Osteocyte (in vitro differentiated cells): Measurements from ENCODE around the gene NAALADL2. TPM values are rescaled to one million over a fixed set of nuclear protein-coding genes. Genes with fewer than 3 reads are reported as not detected.

ENCODE experiments used
- DNase-seq: peaks from one replicate; pipeline ENCODE4 v3.0.0; 2021; ENCODE audit warnings: mixed read lengths; ENCODE audit not compliant: unreplicated experiment; ENCODE audit errors: extremely low spot score
- H3K27ac Mint-ChIP-seq: one replicate; pipeline ENCODE4 v1.8.0; 2021; ENCODE audit warnings: mild to moderate bottlenecking, mixed read lengths; ENCODE audit not compliant: unreplicated experiment
- H3K27me3 Mint-ChIP-seq: one replicate; pipeline ENCODE4 v1.8.0; 2021; ENCODE audit warnings: mixed read lengths; ENCODE audit not compliant: unreplicated experiment
- H3K36me3 Mint-ChIP-seq: one replicate; pipeline ENCODE4 v1.8.0; 2021; ENCODE audit warnings: mixed read lengths; ENCODE audit not compliant: unreplicated experiment
- H3K4me1 Mint-ChIP-seq: one replicate; pipeline ENCODE4 v1.8.0; 2021; ENCODE audit warnings: mixed read lengths; ENCODE audit not compliant: unreplicated experiment
- H3K4me3 Mint-ChIP-seq: one replicate; pipeline ENCODE4 v1.8.0; 2021; ENCODE audit warnings: mild to moderate bottlenecking, moderate library complexity, mixed read lengths; ENCODE audit not compliant: unreplicated experiment
- H3K9me3 Mint-ChIP-seq: one replicate; pipeline ENCODE4 v1.8.0; 2021; ENCODE audit warnings: mixed read lengths; ENCODE audit not compliant: unreplicated experiment
- long read RNA-seq: library from polyadenylated mRNA; unstranded; transcript quantifications from one replicate; pipeline ENCODE4 v2.0.0, GENCODE V29; 2021
- total RNA-seq: library from RNA; stranded (reverse); gene quantifications from 2 replicates; pipeline ENCODE4 v1.2.1, GENCODE V29; 2021
- TF ChIP-seq, protein P1 (sequence below): fragments of 200-600 bp; sonication (generic); IDR thresholded peaks from 2 replicates; pipeline ENCODE4 v1.5.0; 2021; ENCODE audit warnings: antibody characterized with exemption, mild to moderate bottlenecking, moderate library complexity

Gene NAALADL2
- total RNA-seq, result 15.3 and 16.1 TPM in 2 replicates
- long read RNA-seq, partial matches to known transcripts, result 3 of 9 reads
- long read RNA-seq, other reads (novel, unspliced or antisense), result 5 of 9 reads

DNA sequence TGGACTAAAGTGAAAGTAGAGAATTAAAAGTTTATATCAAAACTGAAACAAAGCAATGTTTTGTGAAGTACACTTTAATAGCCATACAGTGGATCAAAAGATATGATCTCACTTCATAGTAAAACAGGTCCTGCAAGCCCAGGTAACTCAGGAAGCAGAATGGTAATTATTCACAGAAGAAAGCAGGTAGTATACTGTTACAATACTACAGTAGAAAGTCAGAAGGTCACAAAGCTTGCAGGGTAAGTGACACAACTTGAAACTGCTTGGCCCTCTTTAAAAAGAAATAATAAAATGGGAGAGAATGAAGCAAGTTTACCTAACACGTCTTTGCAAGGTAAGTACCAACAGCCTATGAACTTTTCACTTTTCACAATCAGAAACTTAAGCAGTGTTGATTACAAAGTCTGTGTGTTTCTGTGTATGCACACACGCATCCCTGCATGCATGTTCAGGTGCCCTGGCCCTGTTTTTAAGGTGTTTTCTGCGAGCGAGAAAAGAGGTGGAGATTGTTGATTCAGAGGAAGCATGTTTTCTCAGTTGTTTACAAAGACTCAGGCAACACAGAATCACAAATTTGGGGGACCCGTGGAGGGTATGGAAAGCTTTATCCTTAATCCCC, at the start of gene NAALADL2:
Gene NAALADL2 (plus strand): TSS at position 221 of the 622 bp plus-strand sequence.
- no peak for DNase-seq
- Mint-ChIP-seq H3K36me3 (no peaks in the 10 kb centered on the region), H3K4me3 (no peak within 1 kb of the TSS), H3K9me3 (no peaks in the 10 kb centered on the region), H3K27ac (no peak within 1 kb of the TSS), H3K27me3 (no peaks in the 10 kb centered on the region), H3K4me1 (peaks cover 15% of the 10 kb centered on the region)
- TF ChIP-seq, protein P1, sequence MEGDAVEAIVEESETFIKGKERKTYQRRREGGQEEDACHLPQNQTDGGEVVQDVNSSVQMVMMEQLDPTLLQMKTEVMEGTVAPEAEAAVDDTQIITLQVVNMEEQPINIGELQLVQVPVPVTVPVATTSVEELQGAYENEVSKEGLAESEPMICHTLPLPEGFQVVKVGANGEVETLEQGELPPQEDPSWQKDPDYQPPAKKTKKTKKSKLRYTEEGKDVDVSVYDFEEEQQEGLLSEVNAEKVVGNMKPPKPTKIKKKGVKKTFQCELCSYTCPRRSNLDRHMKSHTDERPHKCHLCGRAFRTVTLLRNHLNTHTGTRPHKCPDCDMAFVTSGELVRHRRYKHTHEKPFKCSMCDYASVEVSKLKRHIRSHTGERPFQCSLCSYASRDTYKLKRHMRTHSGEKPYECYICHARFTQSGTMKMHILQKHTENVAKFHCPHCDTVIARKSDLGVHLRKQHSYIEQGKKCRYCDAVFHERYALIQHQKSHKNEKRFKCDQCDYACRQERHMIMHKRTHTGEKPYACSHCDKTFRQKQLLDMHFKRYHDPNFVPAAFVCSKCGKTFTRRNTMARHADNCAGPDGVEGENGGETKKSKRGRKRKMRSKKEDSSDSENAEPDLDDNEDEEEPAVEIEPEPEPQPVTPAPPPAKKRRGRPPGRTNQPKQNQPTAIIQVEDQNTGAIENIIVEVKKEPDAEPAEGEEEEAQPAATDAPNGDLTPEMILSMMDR, result no peak

DNA sequence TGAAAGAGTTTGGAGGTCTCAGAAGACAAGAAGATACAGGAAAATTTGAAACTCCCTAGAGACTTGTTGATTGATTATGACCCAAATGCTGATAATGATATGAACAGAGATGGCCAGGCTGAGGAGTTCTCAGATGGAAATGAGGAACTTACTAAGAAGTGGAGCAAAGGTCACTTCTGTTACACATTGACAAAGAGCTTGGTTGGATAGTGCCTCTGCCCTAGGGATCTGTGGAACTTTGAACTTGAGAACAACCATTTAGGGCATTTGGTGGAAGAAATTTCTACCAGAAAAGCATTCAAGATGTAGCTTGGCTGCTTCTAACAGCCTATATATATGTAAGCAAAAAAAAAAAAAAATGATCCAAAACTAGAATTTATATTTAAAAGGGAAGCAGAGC, 48.9 kb upstream of the NAALADL2 start:
- DNase-seq, result no peak
- no peaks in the 10 kb centered on the region for H3K27me3 Mint-ChIP-seq
- no peak overlapping the region for H3K4me3 Mint-ChIP-seq
- H3K4me1 Mint-ChIP-seq, result peaks cover 8% of the 10 kb centered on the region
- peaks cover 8% of the 10 kb centered on the region for H3K9me3 Mint-ChIP-seq
- TF ChIP-seq, protein P1, result no peak
- no peak overlapping the region for H3K27ac Mint-ChIP-seq
- peaks cover 8% of the 10 kb centered on the region for H3K36me3 Mint-ChIP-seq

DNA sequence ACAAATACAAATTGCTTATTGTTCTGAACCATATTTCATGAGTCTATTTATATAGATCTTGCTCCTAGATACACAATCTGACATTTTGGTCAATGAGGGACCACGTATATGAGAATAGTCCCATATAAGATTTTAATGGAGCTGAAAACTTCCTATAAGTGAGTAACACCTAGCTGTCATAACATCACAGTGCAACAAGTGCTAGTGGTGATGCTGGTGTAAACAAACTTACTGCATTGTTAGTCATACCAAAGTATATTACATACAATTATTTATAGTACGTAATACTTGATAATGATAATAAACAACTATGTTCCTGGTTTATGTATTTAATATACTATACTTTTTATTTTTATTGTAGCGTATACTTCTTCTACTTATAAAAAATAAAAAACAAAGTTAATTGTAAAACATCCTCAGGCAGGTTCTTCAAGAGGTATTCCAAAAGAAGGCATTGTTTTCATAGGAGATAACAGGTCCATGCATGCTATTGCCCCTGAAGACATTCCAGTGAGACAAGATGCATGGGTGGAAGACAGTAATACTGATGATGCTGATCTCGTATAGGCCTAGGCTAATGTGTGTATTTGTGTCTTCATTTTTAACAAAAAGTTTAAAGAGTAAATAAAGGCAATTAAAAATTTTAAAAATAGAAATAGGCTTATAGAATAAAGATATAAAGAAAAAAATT, 46.8 kb upstream of the NAALADL2 start:
- Mint-ChIP-seq H3K36me3 (peaks cover 8% of the 10 kb centered on the region), H3K27me3 (no peaks in the 10 kb centered on the region), H3K4me3 (no peak overlapping the region), H3K4me1 (peaks cover 25% of the 10 kb centered on the region), H3K9me3 (peaks cover 8% of the 10 kb centered on the region), H3K27ac (no peak overlapping the region)
- DNase-seq, result no peak
- TF ChIP-seq, protein P1, result no peak

DNA sequence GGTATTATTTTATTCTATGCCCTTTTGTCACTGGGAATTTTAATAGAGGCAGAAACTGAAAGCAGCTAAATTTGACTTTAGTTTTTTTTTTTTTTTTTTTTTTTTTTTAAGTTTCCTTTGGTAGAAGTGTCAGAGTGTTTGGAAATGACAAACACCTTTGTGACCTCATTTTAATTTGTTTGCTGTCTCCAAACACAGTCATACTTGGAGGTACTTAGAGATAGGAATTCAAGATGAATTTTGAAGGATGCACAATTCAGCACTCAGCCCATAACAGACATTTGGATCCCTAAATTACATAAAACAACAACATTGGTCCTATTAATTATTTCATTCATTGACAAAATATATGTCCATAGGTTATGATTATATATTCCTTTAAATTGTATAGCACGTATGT, 43.4 kb upstream of the NAALADL2 start:
- DNase-seq, result no peak
- TF ChIP-seq, protein P1, result no peak
- H3K9me3 Mint-ChIP-seq, result no peaks in the 10 kb centered on the region
- no peak overlapping the region for H3K4me3 Mint-ChIP-seq
- H3K27me3 Mint-ChIP-seq, result no peaks in the 10 kb centered on the region
- H3K27ac Mint-ChIP-seq, result peak overlapping the region; percentile 83
- H3K4me1 Mint-ChIP-seq, result peaks cover 24% of the 10 kb centered on the region
- H3K36me3 Mint-ChIP-seq, result no peaks in the 10 kb centered on the region

DNA sequence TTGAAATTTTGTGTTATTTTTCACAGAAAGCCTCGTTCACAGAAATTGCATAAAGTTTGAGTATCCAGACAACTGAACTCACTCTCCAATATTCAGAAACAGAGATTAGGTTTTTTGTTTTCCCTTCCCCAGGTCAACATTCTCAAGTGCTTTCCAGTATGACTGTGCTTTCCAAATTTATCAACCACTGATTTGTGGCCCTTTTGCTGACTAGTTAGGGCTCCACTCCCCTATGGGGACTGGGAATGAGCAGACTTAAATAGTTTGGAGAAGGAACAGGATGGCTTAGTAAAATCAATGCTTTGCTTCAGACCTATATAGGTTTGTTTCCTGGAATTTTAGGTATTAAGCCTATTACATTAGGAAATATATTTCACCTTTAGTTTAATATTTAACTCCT, 38.2 kb upstream of the NAALADL2 start:
- DNase-seq, result no peak
- Mint-ChIP-seq H3K27ac (no peak overlapping the region), H3K9me3 (no peaks in the 10 kb centered on the region), H3K36me3 (no peaks in the 10 kb centered on the region), H3K4me1 (peaks cover 16% of the 10 kb centered on the region), H3K4me3 (no peak overlapping the region), H3K27me3 (no peaks in the 10 kb centered on the region)
- TF ChIP-seq, protein P1, result no peak
